Stimulated activated naive CD8-positive, alpha-beta T cell treated with anti-CD3 and anti-CD28 coated beads, Interleukin-15, Interleukin-2, amounts not matched to agents 100 ng/mL and 50 ng/mL, for 24 hours (primary cell): ENCODE measurements around the gene ARHGEF19.
"Not testable (repeated sequence)": the region's sequence is repeated elsewhere in the genome, so short reads cannot be mapped to it uniquely, and the experiment has no call there.

Experiments used
- H3K27ac Mint-ChIP-seq: one replicate; pipeline ENCODE4 v1.8.0; 2021; ENCODE audit warnings: mild to moderate bottlenecking, mixed read lengths
- H3K27me3 Mint-ChIP-seq: one replicate; pipeline ENCODE4 v1.8.0; 2021; ENCODE audit warnings: mixed read lengths
- H3K36me3 Mint-ChIP-seq: one replicate; pipeline ENCODE4 v1.8.0; 2021; ENCODE audit warnings: low read depth, mixed read lengths
- H3K4me1 Mint-ChIP-seq: one replicate; pipeline ENCODE4 v1.8.0; 2021; ENCODE audit warnings: low read depth, mixed read lengths
- H3K4me3 Mint-ChIP-seq: one replicate; pipeline ENCODE4 v1.8.0; 2021; ENCODE audit warnings: mild to moderate bottlenecking, mixed read lengths
- H3K9me3 Mint-ChIP-seq: one replicate; pipeline ENCODE4 v1.8.0; 2021; ENCODE audit warnings: mixed read lengths

ARHGEF19 gene

DNA sequence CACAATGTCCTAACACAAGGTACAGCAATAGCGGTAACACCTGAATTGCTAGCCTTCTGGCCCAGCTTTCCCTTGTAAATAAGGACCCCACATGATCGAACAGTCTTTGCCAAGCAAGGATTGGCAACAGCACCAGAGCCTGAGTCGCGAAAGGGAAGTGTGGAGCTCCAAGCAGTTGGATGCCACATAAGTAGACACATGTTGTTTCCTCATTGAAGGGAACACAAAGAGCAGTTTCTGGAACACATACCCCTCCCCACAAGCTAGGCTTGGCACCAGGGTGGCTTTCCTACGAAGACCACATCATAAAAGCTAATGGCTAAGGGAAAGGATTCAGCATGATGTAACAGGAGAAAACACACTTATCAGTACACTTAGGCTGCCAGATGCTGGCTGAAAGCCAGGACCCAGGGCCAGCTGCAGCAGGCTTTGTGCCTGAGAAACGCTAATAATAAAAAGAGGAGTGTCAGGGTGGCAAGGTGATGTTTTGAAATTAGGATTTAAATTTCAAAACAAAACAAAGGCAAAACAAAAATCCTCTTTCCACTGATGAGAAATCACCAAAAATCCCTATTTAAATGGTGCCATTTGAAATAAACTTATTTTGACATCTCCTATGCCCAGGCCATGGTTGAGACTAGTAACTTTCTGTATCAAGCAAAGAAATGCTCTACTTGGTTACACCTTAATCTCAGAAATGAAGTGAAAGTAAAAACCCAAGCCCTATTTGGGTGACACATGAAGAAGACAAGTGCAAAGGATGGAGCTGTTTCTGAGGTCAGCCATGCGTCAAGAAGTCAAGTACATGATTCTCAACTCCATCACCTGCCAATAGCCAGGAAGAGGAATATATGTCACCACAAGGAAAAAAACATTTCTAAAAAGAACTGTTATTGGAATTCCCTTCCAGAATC, 36.4 kb upstream of the ARHGEF19 start:
- peak overlapping the region; percentile 77 for H3K27ac Mint-ChIP-seq
- H3K36me3 Mint-ChIP-seq = peaks cover 22% of the 10 kb centered on the region

DNA sequence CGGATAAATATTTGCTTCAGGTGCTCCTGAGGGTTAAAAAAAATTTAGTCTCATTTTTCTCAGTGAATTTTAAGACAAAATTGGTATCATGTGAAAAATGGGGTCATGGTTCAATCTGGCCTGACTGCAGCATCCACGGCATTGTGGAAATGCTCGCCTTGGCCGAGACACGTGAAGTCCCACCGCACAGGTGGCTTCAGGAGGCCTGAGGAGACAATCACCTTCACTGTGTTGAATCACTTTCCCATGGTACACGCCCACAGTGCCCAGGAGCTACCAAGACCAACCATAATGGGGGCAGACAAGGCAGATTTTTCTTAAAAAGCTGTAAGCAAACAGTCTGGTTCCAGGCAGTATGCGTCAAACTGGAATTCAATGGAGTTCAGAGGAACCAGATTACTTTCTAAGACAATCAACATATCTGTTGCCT, 35.6 kb upstream of the ARHGEF19 start:
- peaks cover 19% of the 10 kb centered on the region for H3K4me1 Mint-ChIP-seq
- H3K4me3 Mint-ChIP-seq = no peak overlapping the region
- no peaks in the 10 kb centered on the region for H3K9me3 Mint-ChIP-seq
- H3K27me3 Mint-ChIP-seq = no peaks in the 10 kb centered on the region
- H3K27ac Mint-ChIP-seq = no peak overlapping the region
- peaks cover 22% of the 10 kb centered on the region for H3K36me3 Mint-ChIP-seq

More for the DNA sequence above, 36.4 kb upstream of the ARHGEF19 start:
- Mint-ChIP-seq H3K4me3 (no peak overlapping the region), H3K27me3 (no peaks in the 10 kb centered on the region), H3K4me1 (peaks cover 19% of the 10 kb centered on the region), H3K9me3 (no peaks in the 10 kb centered on the region)

DNA sequence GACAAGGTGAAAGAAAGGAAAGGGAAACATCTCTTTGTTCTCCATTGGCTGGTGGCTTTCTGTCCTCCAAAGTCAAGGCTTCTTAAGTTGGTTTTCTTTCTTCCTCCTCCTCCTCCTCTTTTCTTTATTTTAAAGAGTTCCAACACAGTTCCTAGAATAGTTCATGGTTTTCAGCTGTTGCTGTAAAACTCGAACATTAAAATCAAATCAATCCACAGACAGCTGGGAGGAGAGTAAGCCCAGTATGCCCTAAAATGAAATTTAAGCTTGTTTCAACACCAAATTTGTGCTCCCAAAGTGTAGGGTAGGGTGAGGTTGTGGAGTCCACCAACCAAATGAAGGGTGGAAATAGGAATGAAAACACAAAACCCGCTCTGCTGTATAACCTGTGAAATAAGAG, 35.0 kb upstream of the ARHGEF19 start:
- no peaks in the 10 kb centered on the region for H3K27me3 Mint-ChIP-seq
- H3K4me3 Mint-ChIP-seq = no peak overlapping the region
- H3K36me3 Mint-ChIP-seq = peaks cover 22% of the 10 kb centered on the region
- peak overlapping the region; percentile 80 for H3K27ac Mint-ChIP-seq
- peaks cover 19% of the 10 kb centered on the region for H3K4me1 Mint-ChIP-seq
- H3K9me3 Mint-ChIP-seq = no peaks in the 10 kb centered on the region

- H3K27ac Mint-ChIP-seq = no peak overlapping the region
- no peak overlapping the region for H3K4me3 Mint-ChIP-seq
- peaks cover 22% of the 10 kb centered on the region for H3K36me3 Mint-ChIP-seq
- no peaks in the 10 kb centered on the region for H3K27me3 Mint-ChIP-seq
- peaks cover 19% of the 10 kb centered on the region for H3K4me1 Mint-ChIP-seq
- H3K9me3 Mint-ChIP-seq = no peaks in the 10 kb centered on the region
Measured at GRCh38 chr1:16246961-16247360, 34.5 kb upstream of the ARHGEF19 start.

DNA sequence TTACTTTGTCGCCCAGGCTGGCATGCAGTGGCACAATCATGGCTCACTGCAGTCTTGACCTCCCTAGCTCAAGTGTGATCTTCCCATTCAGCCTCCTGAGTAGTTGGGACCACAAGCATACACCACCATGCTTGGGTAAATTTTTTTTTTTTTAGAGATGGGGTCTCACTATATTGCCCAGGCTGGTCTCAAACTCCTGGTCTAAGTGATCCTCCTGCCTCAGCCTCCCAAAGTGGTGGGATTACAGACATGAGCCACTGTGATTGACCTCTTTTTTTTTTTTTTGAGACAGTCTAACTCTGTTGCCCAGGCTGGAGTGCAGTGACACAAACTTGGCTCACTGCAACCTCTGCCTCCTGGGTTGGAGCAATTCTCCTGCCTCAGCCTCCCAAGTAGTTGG, 33.8 kb upstream of the ARHGEF19 start:
- Mint-ChIP-seq H3K4me1 (peaks cover 19% of the 10 kb centered on the region), H3K36me3 (peaks cover 22% of the 10 kb centered on the region)
- H3K4me3 Mint-ChIP-seq, H3K27ac Mint-ChIP-seq, H3K27me3 Mint-ChIP-seq, H3K9me3 Mint-ChIP-seq: not testable (repeated sequence)

DNA sequence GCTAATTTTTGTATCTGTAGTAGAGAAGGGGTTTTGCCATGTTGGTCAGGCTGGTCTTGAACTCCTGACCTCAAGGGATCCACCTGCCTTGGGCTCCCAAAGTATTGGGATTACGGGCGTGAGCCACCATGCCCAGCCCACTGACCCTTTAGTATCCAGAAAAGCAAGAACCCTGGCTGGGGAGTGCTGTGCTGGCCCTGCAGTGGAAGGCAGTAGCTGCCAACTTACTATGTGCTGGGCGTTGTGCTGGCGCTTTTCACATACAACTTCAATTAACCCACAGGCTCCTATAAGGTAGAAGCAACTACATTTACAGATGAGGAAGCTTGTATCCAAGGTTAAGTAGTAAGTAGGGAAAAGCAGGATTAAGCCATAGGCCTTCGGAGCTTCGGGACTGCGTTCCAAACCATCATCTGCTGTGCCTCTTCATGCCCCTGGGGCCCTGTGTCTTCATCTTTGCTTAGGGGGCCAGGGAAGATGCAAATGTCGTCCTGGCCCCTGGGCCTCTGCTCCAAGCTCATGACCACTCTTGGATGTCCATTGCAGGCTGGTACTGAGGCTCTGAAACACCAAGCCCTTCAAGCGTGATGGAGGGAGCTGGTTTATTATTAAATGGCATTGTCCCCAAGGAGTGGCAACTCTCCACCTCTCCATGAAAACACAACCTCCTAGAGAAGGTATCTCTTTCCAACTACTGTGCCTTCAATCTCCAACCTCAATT, 33.2 kb upstream of the ARHGEF19 start:
- peaks cover 19% of the 10 kb centered on the region for H3K4me1 Mint-ChIP-seq
- H3K4me3 Mint-ChIP-seq = no peak overlapping the region
- H3K36me3 Mint-ChIP-seq = peaks cover 19% of the 10 kb centered on the region
- H3K27ac Mint-ChIP-seq = no peak overlapping the region
- H3K27me3 Mint-ChIP-seq = no peaks in the 10 kb centered on the region
- H3K9me3 Mint-ChIP-seq = no peaks in the 10 kb centered on the region

DNA sequence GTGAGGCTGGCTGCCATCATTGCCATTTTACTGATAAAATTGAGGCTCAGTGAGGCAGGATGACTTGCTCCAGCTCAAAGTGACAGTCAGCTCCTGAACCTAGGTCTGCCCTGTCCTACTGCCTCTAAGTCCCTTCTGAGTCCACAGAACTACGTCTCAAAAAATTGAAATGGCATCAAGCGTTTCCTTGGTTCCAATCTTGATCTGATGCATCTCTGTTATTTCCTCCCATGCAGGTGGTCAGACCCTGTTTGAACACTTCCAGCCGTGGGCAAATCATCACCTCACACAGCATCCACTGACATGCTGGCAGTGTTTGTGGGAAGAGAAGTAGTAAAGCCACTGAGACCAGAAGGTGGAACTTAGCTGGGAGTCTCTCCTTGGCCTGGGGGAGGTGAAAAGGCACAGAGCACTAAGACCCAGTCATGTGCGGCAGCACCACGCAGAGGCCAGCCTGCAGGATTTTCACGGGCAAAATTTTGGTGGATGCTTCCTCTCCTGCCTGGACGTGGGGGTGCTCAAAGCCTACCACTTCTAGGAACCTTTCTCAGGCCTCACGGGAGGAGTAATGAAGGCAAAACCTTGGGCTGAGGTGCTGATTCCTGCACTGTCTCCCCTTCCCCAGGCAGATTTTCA, 32.3 kb upstream of the ARHGEF19 start:
- peaks cover 14% of the 10 kb centered on the region for H3K4me1 Mint-ChIP-seq
- no peaks in the 10 kb centered on the region for H3K27me3 Mint-ChIP-seq
- no peak overlapping the region for H3K27ac Mint-ChIP-seq
- peaks cover 15% of the 10 kb centered on the region for H3K36me3 Mint-ChIP-seq
- no peaks in the 10 kb centered on the region for H3K9me3 Mint-ChIP-seq
- H3K4me3 Mint-ChIP-seq = no peak overlapping the region

- Mint-ChIP-seq H3K9me3 (no peaks in the 10 kb centered on the region), H3K27ac (no peak overlapping the region), H3K4me3 (no peak overlapping the region), H3K4me1 (peaks cover 7% of the 10 kb centered on the region), H3K27me3 (no peaks in the 10 kb centered on the region), H3K36me3 (peaks cover 9% of the 10 kb centered on the region)
Measured at GRCh38 chr1:16243936-16244649, 31.6 kb upstream of the ARHGEF19 start.

DNA sequence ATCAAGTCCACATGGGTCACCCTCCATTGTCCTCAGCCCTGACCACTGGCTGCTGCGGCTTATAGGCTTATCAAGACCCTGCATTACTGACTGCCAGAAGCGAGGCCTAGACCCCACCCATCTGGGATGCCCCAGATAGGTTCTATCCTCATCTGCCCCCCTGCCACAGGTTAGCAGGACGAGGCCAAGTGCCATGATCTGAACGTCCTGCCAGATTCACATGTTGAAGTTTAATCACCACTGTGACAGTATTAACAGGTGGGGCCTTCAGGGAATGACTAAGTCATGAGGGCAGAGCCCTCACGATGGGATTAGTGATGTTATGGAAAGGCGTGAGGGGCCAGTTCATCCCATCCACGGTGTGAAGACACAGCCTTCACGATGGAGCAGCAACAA, 30.8 kb upstream of the ARHGEF19 start:
- Mint-ChIP-seq H3K4me3 (no peak overlapping the region), H3K27me3 (no peaks in the 10 kb centered on the region), H3K9me3 (no peaks in the 10 kb centered on the region), H3K36me3 (peaks cover 7% of the 10 kb centered on the region), H3K27ac (no peak overlapping the region), H3K4me1 (no peaks in the 10 kb centered on the region)

DNA sequence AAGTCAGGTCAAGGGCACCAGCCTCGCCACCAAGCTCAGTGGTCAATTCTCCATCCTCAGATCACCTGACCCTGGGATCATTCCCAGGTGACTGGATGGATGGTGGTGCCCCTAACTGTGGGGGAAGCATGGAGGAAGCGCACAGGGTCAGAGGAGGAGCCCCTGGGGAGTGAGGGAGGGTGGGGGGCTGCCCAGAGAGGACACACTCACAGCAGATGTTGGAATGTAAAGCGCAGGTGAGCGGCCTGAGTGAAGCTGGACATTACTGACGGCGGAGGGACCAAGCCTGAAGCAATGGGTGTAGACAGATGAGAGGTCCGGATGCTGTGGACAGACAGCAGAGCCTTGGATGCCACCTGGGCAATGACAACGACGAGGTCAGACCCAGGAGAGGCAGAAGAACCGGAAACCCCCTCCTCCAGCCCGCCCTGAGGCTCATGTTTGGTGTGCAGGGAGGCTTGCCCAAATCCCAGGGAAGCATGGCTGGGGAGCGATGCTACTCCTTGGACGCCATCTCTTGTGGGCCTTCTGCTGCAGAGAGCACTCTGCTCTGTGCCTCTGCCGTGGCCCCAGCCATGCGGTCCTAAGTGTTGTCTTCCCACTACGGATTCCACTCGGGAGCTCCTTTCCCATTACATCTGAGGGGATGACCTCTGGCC, 30.2 kb upstream of the ARHGEF19 start:
- no peaks in the 10 kb centered on the region for H3K9me3 Mint-ChIP-seq
- no peaks in the 10 kb centered on the region for H3K27me3 Mint-ChIP-seq
- peaks cover 3% of the 10 kb centered on the region for H3K4me1 Mint-ChIP-seq
- H3K36me3 Mint-ChIP-seq = peaks cover 2% of the 10 kb centered on the region
- H3K27ac Mint-ChIP-seq = no peak overlapping the region
- H3K4me3 Mint-ChIP-seq = no peak overlapping the region

DNA sequence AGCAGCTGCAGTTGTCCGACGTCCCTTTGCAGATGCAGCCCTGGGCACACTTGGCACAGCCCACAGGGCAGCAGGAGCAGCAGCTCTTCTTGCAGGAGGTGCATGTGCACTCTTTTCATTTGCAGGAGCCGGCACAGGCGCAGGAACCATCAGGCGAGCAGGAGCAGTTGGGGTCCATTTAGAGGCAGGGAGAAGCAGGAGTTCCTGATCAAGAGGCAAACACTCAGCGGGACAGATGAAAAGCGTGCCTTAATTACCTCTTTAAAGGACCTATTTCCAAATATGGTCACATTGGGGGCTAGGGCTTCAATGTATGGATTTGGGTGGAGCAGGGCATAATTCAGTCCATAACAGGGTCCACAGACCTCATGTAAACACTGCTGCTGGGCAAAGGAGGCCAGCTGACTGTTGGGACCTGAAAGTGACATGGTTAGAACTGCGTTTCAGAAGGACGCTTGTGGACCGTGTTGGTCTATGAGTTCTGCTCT, 28.8 kb upstream of the ARHGEF19 start:
- H3K36me3 Mint-ChIP-seq = no peaks in the 10 kb centered on the region
- H3K4me1 Mint-ChIP-seq = peaks cover 17% of the 10 kb centered on the region
- H3K27me3 Mint-ChIP-seq = no peaks in the 10 kb centered on the region
- H3K27ac Mint-ChIP-seq = no peak overlapping the region
- H3K9me3 Mint-ChIP-seq = no peaks in the 10 kb centered on the region
- no peak overlapping the region for H3K4me3 Mint-ChIP-seq

GRCh38 chr1:16239972-16240491, 27.6 kb upstream of the ARHGEF19 start:
- no peak overlapping the region for H3K4me3 Mint-ChIP-seq
- no peaks in the 10 kb centered on the region for H3K27me3 Mint-ChIP-seq
- no peaks in the 10 kb centered on the region for H3K9me3 Mint-ChIP-seq
- H3K27ac Mint-ChIP-seq = no peak overlapping the region
- no peaks in the 10 kb centered on the region for H3K36me3 Mint-ChIP-seq
- H3K4me1 Mint-ChIP-seq = peaks cover 26% of the 10 kb centered on the region

- no peaks in the 10 kb centered on the region for H3K9me3 Mint-ChIP-seq
- no peaks in the 10 kb centered on the region for H3K27me3 Mint-ChIP-seq
- H3K4me1 Mint-ChIP-seq = peaks cover 27% of the 10 kb centered on the region
- H3K4me3 Mint-ChIP-seq = peak overlapping the region; percentile 87
- H3K27ac Mint-ChIP-seq = peak overlapping the region; percentile 88
- H3K36me3 Mint-ChIP-seq = no peaks in the 10 kb centered on the region
Measured at GRCh38 chr1:16237343-16237830, 24.9 kb upstream of the ARHGEF19 start.
